HG02885 (cell line): ENCODE data around the gene COX7A2.

Experiments
- ATAC-seq: cut with Tn5 transposase; IDR thresholded peaks from one replicate; pipeline ENCODE4 v1.9.1; 2021; ENCODE audit warnings: mild to moderate bottlenecking; ENCODE audit not compliant: unreplicated experiment, poor library complexity

Gene COX7A2

DNA sequence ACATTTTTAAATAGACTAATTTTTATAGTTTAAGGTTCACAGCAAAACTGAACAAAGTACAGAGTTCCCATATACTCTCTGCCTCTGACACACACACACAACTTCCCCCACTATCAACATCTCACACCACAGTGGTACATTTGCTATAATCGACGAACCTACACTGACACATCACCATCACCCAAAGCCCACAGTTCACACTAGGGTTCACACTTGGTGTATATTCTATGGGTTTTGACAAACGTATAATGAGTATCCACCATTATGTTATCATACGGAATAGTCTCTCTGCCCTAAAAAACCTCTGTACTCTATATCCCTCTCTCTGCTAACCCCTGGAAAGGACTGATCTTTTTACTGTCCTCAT lies 25.4 kb upstream of the COX7A2 start:
- ATAC-seq, result no peak

DNA sequence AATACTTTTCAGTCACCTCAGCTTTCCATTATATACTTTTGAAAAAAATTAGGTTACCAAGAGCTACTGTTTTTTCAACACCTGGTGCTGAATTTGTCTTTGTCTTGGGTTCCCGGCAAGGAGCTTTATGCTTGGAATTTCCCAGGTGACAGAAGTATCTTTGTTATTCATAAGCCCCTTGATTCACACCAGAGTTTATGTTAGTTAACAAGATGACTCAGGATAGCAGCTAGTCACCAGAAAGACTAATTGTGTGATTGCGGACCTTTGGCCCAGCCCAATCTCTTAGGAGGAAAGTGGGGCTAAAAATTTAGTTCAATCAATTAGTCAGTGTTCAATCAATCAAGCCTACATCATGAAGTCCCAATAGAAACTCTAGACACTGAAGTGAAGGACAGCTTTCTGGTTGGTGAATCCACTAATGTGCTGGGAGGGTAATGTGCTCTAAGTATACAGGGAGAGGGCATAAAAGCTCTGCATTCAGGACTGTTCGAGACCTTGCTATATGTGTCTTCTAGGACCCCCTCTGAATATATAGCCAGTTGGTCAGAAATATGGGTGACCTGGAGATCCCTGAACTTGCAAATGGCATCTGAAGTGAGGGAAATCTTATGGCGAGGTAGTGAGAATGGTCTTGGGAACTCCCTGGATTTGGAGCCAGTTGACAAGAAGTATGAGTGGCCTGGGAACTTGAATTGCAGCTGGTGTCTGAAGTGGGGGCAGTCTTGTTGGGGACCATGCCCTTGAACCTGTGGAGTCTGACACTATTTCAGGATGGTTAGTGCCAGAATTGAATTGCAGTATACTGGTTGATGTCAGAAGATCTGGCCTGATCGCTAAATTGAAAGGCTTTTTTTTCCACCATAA lies 24.8 kb upstream of the COX7A2 start:
- no peak for ATAC-seq

DNA sequence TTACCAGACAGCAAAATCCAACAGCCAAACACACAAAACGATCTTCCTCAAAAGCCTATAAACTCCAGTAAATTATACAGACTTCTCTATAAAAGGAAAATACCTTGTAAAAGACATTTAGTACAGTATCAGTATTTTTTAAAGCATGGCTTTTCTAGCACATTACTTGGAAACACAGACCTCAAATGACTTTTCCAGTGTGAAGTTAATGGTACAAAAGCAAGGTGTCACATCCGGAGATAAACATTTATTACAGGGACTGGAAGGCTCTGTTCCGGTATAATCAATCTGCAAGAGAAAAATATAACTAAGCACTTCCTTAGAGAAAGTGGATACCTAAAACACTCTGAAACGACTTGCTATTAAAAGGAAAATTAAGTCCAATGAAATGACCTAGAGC lies 23.9 kb upstream of the COX7A2 start:
- ATAC-seq, result no peak

DNA sequence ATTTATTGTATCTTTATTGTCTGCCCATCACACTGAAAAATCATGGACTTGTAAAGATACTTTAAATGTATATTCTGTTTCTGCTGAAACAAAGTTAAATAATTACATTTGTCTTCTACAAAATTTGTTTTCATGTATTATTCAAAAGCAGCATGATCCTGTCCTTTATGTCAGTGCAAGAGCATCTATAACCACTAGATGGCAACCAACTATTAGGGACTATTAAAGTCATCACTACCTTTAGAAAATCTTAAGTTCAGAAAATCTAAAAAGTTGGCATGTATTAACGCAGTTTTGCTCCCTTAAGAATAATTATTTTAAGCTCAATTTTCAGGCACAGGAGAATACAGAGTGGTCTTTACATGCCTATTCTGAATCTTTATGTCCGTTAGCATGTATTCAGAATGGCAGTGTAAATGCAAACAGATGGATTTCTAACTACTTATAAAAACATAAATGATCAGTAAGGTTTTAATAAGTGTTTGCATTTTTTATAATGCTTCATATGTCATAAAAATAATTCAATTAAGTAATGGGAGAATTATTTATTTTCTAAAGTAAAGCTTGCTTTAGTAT lies 23.2 kb upstream of the COX7A2 start:
- ATAC-seq, result peak; percentile 82

DNA sequence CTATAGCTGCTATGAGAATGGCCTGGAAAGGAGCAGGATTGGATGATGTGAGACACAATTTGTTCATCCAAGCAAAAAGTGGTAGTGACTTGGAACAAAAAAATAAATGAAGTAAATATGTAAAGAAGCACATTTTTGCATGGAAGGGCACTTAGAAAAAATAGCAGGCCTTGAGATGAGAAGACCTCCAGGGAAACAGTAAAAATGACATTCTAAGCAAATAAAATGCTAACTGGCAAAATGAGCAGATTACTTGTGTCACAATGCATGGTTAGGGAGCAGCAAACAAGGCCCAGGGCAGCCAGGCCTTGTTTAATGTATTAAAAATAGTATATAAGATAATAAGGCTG lies 19.8 kb upstream of the COX7A2 start:
- ATAC-seq, result no peak

DNA sequence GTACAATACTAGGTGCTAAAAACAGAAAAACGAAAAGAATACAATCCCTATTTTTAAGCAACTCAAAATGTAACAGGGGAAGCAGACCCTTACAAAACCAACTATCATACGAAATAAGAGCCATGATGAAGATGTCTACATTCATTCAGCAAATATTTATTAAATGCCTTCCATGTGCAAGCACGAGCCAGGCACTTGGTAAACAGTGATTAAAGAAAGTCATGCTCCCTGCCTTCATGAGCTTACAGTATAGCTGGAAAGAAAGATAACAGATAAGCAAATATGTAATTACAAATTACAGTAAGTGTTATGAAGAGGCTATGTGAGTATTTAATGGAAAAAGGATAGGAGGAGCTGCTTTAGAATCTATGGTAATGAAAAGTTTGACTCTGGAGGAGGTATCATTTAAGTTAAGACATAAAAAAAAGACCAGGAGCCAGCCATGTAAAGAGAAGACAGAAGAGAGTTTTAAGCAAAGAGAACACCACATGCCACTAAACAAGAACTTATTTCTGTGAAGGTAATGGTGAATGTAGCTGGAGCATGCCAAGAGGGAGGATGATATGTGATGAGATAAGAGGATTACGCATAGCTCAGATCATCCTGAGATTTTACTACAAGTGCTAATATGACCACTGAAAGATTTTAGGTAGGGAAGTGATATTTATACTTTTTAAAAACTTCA lies 19.3 kb upstream of the COX7A2 start:
- ATAC-seq, result no peak

DNA sequence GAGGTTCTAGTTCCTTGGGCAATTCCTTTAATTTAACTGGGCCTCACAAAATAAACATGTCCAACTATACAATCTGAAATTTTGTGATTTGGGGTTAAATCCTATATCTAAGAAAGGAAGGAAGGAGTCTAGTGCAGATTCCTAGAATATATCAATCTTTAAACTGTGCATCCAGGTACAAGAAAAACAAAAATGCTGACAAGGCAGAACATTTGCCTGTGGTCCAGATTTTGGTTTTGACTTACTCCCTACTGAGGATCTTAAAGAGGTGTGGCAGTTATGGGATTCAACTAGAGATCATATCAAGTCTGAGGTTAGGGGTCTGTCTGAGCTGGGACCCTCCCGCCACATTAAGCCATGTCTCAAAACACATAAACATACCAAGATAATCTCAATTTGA lies 17.7 kb upstream of the COX7A2 start:
- no peak for ATAC-seq

DNA sequence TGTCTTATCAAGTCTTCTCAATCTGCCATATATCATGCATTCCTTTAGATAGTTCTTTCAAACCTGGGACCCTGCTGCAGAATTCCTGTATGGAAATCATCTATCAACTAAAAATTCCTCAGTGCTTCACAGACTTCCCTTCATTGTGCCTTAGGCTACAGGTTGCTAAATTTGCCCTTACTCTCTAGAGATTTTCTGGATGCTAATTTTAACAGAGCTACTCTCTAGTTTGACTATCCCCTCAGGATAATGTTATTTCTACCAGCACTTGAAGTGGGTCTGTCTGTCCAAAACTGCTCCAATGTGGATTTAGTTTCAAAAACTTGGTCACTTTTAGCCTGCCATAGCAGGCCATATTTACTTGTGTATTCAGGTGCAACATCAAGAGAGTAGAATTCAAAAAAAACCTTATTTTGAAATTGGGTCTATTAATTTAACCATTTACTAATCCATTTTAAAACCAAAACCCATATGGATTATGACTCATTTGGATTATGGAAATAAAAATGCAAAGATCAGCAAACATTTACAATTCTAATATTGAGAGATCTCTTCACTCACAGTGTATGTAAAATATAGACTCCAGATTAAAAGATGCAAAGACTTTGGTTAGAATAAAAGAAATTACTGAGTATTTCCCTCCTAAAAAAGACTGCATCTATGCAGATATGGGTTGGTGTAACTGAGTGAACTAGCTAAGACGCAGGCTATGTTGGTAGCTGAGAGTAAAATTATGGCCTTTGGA lies 13.9 kb upstream of the COX7A2 start:
- no peak for ATAC-seq

DNA sequence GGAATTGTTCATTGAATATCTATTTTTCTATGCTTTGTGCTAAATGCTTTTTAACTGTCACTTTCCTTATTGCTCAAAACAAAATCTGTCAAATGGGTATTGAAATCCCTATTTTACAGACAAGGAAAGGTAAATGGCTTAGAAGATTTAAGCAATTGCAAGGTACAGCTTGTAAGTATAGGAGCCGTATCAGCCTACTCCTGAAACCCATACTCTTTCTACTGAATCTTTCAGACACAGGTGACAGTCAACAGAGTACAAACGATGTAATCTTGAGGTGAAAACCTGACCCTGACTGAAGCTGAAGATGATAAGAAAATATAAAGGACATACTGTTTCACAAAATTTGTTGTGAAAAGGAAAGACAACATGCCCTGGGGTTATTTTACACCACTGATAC lies 7.0 kb upstream of the COX7A2 start:
- ATAC-seq, result no peak

DNA sequence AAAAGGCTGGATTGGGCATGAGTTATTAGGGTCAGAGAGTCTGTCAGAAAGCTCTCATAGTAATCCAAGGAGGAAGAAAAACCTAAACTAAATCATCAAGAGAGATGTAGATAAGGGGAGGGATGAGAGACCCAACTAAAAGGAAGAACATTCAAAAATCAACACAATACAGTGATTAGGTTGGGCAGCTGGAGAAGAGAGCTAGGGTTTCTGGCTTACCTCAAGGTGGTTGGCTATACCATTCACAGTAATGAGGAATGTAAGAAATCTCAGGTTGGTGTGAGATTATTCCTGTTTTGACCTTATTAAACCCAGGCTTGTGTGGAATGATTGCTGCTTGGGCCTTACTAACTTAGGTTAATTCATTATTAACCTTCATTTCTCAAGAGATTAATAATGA lies 6.2 kb upstream of the COX7A2 start:
- ATAC-seq, result no peak

DNA sequence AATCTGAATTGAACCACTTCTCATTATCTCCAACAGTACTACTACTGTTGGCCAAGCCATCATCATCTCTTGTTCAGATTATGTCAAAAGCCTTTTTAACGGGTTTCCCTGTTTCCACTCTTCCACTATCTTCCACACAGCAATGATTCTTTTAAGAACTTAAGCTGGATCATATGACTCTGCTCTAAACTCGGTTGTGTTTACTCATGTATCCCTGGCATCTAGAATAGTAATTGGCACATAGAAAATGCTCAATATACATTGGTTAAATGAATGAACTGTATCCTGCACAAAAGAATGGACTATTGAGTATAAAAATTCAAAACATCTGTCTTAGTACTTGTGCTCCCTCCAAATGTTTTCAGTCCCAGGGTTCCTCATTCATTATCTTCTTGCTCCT lies 2.8 kb upstream of the COX7A2 start:
- no peak for ATAC-seq

DNA sequence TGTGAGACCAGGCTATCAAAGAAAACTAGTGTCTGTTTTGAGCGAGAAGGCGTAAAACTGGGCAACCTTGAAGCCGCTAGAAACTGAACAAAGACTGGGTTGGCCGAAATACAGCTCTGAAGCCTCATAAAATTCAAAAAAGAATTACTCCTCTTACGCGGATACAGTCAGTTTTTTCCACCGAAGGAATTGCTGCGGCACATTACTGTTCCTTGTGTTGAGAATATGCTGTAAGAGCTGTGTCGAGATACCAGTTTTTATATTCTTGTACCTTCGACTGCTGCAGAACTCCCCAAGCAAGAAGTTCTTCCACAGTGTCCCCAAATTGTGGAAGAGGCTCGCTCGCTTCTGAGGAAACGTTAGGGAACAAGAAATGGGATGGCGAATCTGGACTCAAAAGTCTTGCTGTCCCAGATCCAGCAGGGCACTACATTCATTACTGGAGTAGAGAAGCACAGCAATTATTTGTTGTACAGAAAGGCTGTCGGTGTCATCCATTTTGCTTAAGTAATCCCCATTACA lies 523 bp upstream of the COX7A2 start:
- ATAC-seq, result no peak

DNA sequence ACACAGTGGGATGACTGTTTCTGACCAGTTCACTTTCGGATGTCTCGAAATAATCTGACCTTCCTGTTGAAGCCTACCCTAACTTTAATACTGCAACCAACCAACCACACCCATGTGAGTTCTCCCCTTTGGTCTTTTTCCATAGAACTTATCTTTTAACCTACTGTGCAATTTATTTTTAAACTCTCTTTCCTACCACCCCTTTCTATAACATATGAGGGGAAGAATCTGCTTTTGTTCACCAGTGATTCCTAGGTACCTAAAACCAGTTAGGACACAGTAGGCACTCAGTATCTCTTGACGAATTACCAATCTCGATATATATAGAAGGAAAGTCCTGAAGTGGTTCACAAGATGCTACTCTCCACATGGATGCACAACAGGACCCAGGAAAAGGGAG lies 7.0 kb downstream of the COX7A2 start:
- ATAC-seq, result no peak

DNA sequence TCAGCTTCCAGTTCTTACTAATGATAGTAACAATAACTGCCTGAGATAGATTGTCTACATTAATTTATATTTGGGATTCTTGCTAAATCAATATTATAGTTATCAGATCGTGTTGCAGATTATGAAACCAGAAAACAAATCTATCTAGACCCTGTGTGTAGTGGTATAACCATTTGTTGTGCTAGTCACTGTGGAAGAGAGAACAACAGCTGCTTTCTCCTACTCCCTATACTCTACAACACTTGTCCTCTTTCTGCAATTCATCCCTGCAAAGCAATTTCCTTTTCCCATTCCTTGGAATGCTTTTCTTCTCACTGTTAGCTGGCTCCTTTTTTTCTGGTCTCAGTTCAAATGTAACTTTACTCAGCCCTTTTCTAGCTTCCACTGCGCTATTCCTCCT lies 8.3 kb downstream of the COX7A2 start:
- no peak for ATAC-seq

DNA sequence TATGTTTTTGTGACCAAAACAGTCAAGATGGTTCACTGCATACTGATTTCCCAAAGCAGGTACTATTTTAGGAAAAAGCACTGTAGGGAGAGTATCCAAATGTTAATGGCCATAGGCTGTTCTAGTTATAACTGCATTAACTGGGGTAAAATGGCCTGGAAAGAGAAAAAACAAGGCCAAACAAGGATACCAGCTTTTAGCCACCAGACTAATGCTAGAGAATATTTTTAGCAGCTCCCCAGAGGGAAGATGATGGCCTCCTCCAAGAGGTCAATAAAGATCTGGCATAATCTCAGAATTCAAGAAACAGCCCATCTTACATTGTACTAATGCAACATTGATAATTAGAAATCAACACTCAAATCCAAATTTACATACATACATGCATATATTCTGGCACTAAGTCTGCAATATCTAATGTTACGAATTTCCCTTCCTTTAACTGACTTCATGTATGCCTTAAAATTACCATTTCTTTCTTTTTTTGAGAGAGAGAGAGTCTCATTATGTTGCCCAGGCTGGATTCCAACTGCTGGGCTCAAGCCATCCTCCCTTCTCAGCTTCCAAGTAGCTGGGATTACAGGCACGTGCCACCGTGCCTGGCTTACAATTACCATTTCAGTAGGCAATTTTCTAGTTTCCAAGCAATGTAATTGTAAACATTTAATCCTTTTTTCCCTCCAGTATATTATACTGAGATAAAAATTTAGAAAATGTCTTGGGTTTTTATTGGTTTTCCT lies 9.3 kb downstream of the COX7A2 start:
- ATAC-seq, result no peak

DNA sequence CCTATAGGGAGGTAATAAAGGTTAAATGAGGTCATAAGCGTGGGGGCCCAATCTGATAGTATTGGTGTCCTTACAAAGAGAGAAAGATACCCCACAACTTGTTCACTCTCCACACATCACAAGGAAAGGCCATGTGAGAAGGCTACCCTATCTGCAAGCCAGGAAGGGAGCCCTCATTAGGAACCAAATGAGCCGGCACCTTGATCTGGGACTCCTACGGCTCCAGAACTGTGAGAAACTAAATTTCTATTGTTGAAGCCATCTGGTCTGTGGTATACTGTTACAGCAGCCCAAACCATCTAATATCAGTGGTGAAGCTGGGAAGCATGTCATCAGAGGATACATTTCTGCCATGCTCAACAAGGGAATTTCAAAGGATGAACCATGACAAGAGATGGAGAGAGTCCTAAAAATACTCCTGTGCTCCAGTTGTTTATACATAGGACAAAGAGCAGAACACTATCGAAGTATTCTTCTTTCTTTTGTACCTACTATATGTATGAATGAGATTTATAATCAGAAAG lies 10.4 kb downstream of the COX7A2 start:
- no peak for ATAC-seq

DNA sequence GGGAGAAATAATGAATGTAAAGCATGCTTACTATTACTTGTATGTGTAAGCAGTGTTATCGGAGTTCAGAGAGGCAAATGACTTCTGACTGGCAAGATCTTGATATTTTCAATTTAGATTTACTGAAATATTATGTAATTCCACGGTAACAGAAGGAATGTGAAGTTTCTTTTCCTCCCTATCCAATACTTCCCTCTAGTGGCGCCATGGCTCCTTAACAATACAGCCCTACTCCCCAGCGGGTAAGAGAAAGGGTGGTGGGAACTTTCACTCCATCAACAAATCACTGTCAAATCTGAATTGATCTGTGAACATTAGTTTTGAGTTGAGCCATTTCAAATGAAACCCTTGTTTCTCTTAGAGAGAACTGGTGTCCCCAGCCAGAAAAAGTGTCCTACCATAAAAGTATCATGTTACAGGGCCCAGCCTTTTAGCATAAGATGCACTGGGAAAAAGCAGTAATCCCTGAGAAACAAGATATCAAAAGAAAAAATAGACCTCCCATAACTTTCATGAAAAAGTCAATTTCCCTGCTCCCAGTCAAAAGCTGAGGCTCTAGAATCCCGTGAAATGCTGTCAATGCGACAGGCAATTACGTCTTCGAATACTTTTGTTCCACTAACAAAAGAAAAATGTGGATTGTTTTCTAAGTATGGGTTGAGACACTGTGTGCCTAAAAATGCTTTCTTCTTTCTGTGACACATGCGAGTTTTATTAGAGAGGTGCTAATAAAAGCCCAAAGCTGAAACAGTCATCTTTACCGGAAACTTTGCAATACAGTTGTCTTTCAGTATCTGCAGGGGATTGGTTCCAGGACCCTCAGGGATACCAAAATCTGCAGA lies 12.9 kb downstream of the COX7A2 start:
- ATAC-seq, result no peak

DNA sequence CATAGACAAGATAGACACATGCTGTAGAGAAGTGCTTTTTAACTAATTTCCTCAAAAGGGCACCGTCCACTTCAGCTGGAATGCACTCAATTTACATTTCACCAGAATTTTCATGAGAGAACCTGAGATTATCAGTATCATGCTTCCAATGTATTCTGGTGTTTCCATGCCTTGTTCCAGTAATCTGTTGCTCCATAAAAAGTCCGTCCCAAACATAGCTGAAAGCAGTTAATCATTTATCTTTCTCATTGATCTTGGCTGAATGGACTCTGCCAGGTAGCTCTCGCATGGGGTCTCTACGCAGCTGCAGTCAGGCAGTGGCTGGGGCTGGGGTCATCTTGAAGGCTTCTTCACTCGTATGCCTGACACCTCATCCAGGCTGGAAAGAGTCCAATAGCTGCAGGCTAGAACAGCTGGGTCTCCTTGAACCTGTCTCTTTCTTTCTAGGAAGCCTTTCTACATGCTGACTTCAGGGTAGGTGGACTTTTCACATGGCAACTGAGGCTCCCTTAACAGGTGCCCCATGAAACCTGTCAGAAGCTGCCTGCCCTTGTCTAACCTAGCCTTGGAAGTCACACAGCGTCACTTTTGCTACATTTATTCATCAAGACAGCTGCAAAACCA lies 19.2 kb downstream of the COX7A2 start:
- no peak for ATAC-seq

DNA sequence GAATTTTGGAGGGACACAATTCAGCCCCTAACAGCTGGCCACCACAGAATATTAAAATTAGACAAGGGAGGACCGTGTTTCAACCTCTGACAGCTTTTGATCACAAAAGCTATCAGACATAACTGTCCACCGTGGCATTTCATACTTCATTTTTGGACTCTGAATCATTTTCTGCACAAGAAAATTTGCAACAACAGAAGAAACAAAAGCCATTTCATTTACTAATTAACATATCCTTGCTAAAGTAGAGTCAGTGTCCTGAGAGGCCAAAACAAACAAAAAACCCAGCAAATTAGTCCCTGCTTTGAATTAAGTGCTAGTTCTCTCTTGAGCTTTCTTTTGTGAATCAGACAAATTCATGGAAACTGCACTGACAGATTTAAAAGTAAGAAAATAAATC lies 20.2 kb downstream of the COX7A2 start:
- ATAC-seq, result no peak
